Tibial nerve (tissue), 4 donors: ENCODE results near the gene AK3. TPM values are rescaled to one million over a fixed set of nuclear protein-coding genes. Genes with fewer than 3 reads are reported as not detected.

Experiments
- DNase-seq, 2 donors: peaks; one replicate each; pipeline ENCODE4 v3.0.0-alpha.2; 2019; ENCODE audit warnings: low spot score in 2 of 2
- H3K27ac ChIP-seq, 4 donors: fragments of 200-600 bp; sonication (generic) in 3 of 4; one replicate each; pipeline ENCODE4 v1.5.1; 2017 to 2019; ENCODE audit warnings: mild to moderate bottlenecking in 1 of 4
- H3K27me3 ChIP-seq, 2 donors: fragments of 200-600 bp; sonication (generic) in 1 of 2; one replicate each; pipeline versions ENCODE4 v1.5.1 to v1.6.0; 2017 to 2019
- H3K36me3 ChIP-seq, 3 donors: fragments of 200-600 bp; sonication (generic); one replicate each; pipeline ENCODE4 v1.5.1; 2018 to 2019
- H3K4me1 ChIP-seq, 4 donors: fragments of 200-600 bp; sonication (generic) in 3 of 4; one replicate each; pipeline ENCODE4 v1.5.1; 2017 to 2019
- H3K4me3 ChIP-seq, 4 donors: fragments of 200-600 bp; sonication (generic) in 3 of 4; one replicate each; pipeline ENCODE4 v1.5.1; 2017 to 2019; ENCODE audit warnings: mild to moderate bottlenecking in 1 of 4, moderate library complexity in 1 of 4
- H3K9me3 ChIP-seq, 4 donors: fragments of 200-600 bp; sonication (generic) in 3 of 4; one replicate each; pipeline ENCODE4 v1.5.1; 2017 to 2019
- CTCF ChIP-seq, 5 experiments: fragments of 200-600 bp in 3 of 5; fragments of 450-650 bp in 2 of 5; sonication (generic) in 3 of 5; IDR thresholded peaks; one replicate each; pipeline ENCODE4 v1.5.1; 2016 to 2019; ENCODE audit warnings: antibody characterized with exemption in 5 of 5, mild to moderate bottlenecking in 3 of 5, moderate library complexity in 2 of 5
- EP300 ChIP-seq, 2 donors: sonication (generic); formaldehyde crosslinking; IDR thresholded peaks; one replicate each; pipeline ENCODE4 v1.6.1; 2017; ENCODE audit warnings: antibody characterized with exemption in 2 of 2, mild to moderate bottlenecking in 1 of 2
- POLR2A ChIP-seq, 2 donors: fragments of 450-650 bp; IDR thresholded peaks; one replicate each; pipeline ENCODE4 v1.6.1; 2017; ENCODE audit warnings: antibody characterized with exemption in 2 of 2, mild to moderate bottlenecking in 2 of 2, moderate library complexity in 2 of 2
- WGBS, 2 donors: methylation state at CpG; one replicate each; pipeline ENCODE4 v1.1.5; 2018; 5-methylcytosine and 5-hydroxymethylcytosine counted together
- total RNA-seq, 4 donors: library from RNA; depleted of rRNA; stranded (reverse); fragments of >200 nt; gene quantifications; one replicate each; pipeline ENCODE4 v1.1.0, GENCODE V29; 2016

Gene AK3
- total RNA-seq, 4 donors from 2014 or later: 70.2 to 97.5 (median 93.4) TPM

- no peak for TF ChIP-seq POLR2A (IDR thresholded peaks at IDR 0.05)
- Histone ChIP-seq H3K9me3 (no peaks in the 10 kb centered on the region), H3K27ac (no peak overlapping the region), H3K36me3 (peaks cover 0 to 56% (median 10%) of the 10 kb centered on the region in 3 donors), H3K27me3 (no peaks in the 10 kb centered on the region), H3K4me3 (no peak overlapping the region), H3K4me1 (no peaks in the 10 kb centered on the region)
- DNase-seq: no peak
- WGBS, 2 donors: 98% methylated on average over 4 of the region's 4 CpGs
Measured at GRCh38 chr9:4721736-4722135, 19.3 kb downstream of the AK3 start.

GRCh38 chr9:4718911-4719310, 22.1 kb downstream of the AK3 start:
- DNase-seq: no peak
- H3K27me3 ChIP-seq: no peaks in the 10 kb centered on the region
- TF ChIP-seq CTCF (IDR thresholded peaks at IDR 0.05) (no peak), EP300 (IDR thresholded peaks at IDR 0.05) (no peak), POLR2A (IDR thresholded peaks at IDR 0.05) (no peak)
- WGBS, 2 donors: 85 to 93% methylated on average over 6 of the region's 6 CpGs
- H3K36me3 ChIP-seq: peaks cover 0 to 71% (median 10%) of the 10 kb centered on the region in 3 donors
- no peak overlapping the region for H3K4me3 ChIP-seq
- no peak overlapping the region for H3K27ac ChIP-seq
- H3K4me1 ChIP-seq: no peaks in the 10 kb centered on the region
- no peaks in the 10 kb centered on the region for H3K9me3 ChIP-seq

- 89 to 90% methylated on average over 4 of the region's 4 CpGs for WGBS, 2 donors
- Histone ChIP-seq H3K4me1 (no peaks in the 10 kb centered on the region), H3K27me3 (no peaks in the 10 kb centered on the region), H3K9me3 (no peaks in the 10 kb centered on the region), H3K4me3 (no peak overlapping the region), H3K36me3 (peaks cover 0 to 71% (median 10%) of the 10 kb centered on the region in 3 donors), H3K27ac (no peak overlapping the region)
- TF ChIP-seq CTCF (IDR thresholded peaks at IDR 0.05): no peak
- TF ChIP-seq EP300 (IDR thresholded peaks at IDR 0.05): no peak
- TF ChIP-seq POLR2A (IDR thresholded peaks at IDR 0.05): no peak
- no peak for DNase-seq
Measured at GRCh38 chr9:4717815-4718214, 23.2 kb downstream of the AK3 start.

- no peaks in the 10 kb centered on the region for H3K27me3 ChIP-seq
- H3K4me3 ChIP-seq: no peak overlapping the region
- H3K4me1 ChIP-seq: no peaks in the 10 kb centered on the region
- no peak overlapping the region for H3K27ac ChIP-seq
- DNase-seq: no peak
- TF ChIP-seq CTCF (IDR thresholded peaks at IDR 0.05) (no peak), EP300 (IDR thresholded peaks at IDR 0.05) (no peak), POLR2A (IDR thresholded peaks at IDR 0.05) (no peak)
- H3K36me3 ChIP-seq: peaks cover 0 to 63% (median 10%) of the 10 kb centered on the region in 3 donors
- WGBS, 2 donors: 80 to 88% methylated on average over 1 of the region's 1 CpG
- H3K9me3 ChIP-seq: no peaks in the 10 kb centered on the region
Measured at GRCh38 chr9:4716163-4716562, 24.8 kb downstream of the AK3 start.

- 58 to 61% methylated on average over 9 of the region's 9 CpGs for WGBS, 2 donors
- Histone ChIP-seq H3K9me3 (no peaks in the 10 kb centered on the region), H3K27me3 (no peaks in the 10 kb centered on the region), H3K36me3 (peaks cover 0 to 61% (median 10%) of the 10 kb centered on the region in 3 donors), H3K4me3 (no peak overlapping the region), H3K27ac (no peak overlapping the region), H3K4me1 (no peaks in the 10 kb centered on the region)
- DNase-seq: no peak
- no peak for TF ChIP-seq EP300 (IDR thresholded peaks at IDR 0.05)
- TF ChIP-seq POLR2A (IDR thresholded peaks at IDR 0.05): no peak
- TF ChIP-seq CTCF (IDR thresholded peaks at IDR 0.05): no peak
Measured at GRCh38 chr9:4714266-4715016, 26.6 kb downstream of the AK3 start.
